IPS DF 4.7 (cell line): ENCODE results near the gene MSL3B.
A peak's percentile ranks its signal among the peaks of the same experiment; 100 is the strongest.

Experiments used
- DNase-seq: peaks from one replicate; pipeline ENCODE4 v3.0.0-alpha.2; 2013; ENCODE audit warnings: low spot score; ENCODE audit errors: extremely low read depth

Gene MSL3B

DNA sequence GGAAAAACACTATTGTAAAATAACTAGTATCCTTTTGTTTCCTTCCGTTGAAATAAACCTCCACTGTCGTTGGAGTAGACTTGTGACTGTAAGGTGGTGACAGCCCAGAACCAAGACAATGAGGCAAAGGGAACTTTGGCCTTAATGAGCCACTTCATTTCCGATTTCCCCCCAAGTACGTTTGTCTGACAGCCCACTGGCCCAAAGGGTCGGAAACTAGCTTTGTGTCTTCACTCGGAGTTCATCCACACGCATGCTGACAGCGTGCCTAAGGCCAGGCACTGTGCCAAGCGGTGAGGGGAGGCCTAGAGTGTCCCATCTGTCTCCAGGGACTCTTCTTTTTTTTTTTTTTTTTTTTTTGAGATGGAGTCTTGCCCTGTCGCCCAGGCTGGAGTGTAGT, 34.8 kb downstream of the MSL3B start:
- DNase-seq, result no peak

DNA sequence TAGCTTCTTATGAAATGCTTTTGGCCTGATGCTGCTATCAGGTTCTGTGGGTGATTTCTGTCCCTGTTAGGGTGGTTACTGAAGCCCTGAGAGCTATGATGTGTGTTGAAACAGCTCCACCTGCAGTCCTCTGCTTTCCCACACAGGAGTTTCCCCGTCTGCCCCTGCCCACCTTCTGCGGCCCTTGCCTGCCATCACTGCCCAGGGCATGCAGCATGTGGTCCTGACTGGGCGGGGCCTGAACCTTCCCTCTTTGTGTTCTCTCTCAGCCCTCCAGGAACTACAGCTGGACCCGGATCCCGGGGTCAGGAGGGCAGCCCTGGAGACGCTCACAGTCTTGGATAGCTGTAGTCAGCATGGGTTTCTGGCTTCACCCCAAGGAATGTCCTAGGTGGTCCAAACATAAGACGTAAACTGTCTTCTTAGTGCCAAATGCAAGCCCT, 35.3 kb downstream of the MSL3B start:
- DNase-seq, result peak; percentile 68

DNA sequence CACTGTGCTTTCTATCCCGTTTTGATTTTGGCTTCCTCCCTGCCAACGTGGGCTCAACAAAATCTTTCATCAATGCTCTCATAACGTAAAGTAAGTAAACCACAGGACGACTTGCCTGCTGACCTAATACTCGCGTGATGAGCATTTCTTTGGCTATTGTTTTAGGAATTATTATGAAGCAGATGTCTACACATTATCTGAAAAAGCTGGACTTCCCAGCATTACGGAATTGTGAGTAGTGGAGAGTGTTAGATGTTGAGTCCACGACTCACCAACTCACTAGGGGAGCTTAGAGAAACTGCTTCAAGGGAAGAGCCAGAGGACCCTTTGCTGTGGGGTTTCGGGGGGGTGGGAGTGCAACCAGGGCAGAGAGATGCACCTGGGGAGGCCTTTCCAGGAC, 35.8 kb downstream of the MSL3B start:
- no peak for DNase-seq

DNA sequence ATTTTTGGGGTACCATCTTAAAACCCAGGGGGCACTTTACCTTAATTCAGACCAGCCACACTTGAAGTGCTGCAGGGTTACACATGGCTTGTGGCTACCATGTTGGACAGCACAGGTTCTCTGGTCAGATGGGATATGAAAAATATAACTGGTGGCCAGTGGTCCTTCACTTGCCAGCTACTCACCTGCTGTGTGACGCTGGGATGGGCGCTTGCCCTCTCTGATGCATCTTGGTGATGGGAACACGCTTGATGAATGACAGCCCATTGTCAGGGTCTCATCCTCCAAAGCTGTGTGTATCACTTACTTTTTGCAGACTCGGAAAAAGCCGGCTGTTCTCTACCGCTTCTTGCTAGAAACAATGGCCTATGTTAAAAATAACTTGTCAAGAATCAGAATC, 36.3 kb downstream of the MSL3B start:
- no peak for DNase-seq

DNA sequence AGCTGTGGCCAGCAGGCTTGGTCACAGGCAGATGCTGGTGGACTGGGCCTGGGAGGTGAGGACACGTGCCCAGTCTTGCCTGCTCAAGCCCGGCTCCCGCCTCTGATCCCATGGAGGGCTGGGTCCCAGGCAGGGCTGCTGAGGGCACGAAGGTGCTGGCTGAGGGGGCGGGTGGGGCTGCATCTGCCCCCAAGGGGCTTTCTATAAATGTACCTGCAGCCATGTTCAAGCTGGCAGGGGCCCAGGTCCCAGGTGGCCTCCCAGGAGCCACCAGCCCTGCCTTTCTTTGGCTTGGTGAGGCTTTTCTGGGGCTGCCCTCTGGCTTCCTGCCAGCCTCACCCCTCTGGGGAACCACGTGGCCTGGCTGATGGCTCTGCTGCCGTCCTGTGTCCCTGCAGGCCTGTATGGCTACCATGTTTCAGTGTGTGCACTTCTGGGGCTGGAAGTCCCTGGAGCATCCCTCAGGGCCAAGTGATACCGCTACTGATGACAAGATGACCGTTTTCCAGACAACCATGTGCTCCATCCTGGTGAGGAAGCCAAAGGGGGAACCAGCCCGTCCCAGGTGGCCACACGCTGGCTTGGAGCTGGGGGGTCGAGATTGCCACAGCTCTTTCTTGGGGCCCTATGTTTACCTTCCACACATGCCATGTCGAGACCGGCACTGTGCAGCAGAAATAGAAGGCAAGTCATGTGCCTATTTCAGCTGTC, 37.0 kb downstream of the MSL3B start:
- no peak for DNase-seq

DNA sequence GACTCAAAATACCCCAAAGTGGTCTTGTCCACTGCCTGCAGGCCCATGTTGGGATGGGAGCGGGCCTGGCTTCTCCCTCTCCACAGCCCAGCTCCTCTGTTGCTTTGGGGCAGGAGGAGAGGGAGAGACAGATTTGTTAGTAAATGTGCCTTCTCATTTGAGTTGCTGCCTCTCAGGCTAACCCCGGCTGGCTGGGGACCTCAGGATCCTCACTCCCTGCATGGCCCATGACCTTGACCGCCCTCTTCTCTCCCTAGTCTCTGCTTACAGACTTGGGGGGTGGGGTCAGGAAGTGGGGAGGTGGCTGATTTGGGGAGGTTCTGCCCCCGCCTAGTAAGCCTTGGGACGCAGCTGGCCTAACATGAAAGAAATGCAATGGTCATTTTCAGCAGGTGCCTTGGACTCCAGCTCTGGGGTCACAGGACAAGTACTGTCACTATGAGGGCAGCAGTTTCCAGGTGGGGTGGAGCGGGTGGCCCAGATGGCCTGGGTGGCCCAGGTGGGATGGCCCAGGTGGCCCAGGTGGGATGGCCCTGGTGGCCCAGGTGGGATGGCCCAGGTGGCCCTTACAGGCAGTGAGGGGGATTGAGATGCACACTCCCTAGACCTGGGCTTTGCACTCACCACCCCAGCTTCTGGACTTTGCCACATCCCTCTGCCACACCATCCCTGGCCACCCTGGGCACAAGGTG, 37.9 kb downstream of the MSL3B start:
- no peak for DNase-seq

DNA sequence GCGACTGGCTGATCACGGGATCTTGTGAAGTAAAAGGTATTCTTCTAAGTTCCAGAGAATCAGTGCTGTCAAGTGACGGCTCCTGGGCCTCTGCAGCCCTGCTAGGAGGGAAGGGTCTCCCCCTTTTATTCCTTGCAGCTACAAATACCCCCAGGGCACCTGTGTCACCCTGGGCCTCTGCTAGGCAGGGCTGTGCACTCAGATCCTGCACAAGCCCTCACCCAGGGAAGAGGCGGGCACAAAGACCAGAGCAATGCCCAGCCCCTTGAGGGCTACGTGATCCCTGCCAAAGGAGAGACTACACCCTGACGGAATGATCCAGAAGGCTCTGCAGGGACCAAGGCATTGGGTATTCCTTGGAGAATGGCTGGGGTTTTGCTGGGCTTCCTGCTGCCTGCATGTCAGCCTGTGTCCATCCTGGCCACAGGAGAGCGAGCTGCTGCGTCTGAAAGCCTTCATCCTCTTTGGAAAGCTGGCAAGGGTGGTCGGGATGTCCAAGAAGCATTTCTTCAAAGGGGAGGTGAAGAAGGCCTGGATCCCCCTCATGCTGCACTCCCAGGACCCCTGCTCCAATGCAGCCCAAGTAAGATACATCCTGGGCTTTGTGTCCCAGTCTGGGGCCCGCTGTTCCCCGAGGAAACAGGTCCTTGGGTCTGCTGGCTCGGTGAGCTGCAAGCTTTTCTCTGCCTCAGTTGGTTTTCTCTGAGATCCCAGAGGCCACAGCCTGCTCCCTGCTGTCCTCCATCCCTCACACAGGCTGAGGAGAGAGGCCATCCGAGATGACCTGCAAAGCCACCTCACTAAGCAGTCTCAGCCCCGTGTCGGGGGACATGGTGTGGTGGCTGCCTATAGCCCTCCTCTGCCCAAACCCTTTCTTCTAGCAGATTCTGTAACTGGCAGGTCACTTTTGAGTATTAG, 38.7 kb downstream of the MSL3B start:
- DNase-seq, result no peak

DNA sequence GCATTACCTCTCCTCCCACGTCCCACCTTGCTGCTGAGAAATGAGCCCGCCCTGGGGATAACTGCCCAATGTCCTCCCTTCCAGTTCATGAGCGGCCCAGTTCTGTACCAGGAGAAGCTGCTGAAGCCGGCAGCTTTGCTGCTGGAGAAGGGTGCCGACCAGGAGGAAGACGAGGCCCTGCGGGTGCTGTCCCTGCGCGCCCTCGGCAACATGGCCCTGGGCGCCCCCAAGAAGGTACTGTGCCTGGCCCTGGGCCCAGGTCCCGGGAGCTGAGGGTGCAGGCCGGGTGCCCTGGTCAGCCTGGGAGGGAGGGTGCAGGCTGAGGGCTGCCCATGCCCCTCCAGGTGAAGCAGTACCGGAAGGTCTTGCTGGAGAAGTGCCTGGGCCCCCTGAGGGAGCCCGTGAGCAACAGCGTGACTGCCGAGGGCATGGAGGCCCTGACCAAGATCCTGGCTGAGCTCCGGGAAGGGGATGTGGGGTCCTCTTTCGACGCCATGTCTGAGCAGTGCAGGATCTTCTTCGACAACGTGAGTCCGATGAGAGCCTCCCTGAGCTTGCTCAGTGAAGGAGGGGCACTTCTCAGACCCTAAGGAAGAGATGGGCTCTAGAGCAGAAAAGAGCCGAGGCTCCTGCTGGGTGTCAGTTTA, 39.5 kb downstream of the MSL3B start:
- DNase-seq, result no peak

DNA sequence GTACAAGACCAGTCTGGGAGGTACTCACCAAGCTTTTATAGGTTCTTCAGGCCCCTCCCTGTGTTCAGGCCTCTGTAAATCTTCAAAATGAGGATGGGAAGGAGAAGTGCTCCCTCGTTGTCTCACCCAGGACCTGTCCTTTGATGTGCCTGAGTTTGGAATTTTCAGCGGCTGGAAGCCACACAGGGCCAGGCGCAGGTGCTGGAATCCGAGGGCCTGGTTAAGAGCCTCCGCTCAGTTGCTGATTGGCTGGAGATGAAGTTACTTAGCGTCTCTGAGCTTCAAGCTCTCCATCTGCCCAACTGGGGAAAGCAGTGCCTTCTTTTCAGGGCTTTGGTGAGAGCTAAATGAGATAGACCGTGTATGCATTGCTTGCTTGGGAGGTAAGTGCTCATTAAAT, 43.8 kb downstream of the MSL3B start:
- DNase-seq, result no peak

DNA sequence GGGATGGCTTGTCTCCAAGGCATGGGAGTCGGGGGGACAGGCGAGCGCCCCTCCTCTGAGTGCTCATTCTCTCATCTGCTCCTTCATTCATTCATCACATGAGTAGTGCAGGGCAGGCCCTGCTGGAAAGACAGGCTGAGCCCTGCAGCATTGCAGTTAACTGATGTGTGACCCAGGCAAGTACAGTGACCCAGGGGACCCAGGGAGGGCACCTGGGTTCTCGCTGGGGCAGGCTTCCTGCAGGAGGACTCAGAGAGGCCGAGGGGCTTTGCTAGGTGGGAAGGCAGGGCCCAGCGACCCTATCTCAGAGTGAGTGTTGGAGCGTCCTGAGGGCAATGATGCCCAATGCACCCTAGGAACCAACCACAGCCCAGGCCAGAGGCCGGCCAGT, 44.5 kb downstream of the MSL3B start:
- DNase-seq, result no peak

DNA sequence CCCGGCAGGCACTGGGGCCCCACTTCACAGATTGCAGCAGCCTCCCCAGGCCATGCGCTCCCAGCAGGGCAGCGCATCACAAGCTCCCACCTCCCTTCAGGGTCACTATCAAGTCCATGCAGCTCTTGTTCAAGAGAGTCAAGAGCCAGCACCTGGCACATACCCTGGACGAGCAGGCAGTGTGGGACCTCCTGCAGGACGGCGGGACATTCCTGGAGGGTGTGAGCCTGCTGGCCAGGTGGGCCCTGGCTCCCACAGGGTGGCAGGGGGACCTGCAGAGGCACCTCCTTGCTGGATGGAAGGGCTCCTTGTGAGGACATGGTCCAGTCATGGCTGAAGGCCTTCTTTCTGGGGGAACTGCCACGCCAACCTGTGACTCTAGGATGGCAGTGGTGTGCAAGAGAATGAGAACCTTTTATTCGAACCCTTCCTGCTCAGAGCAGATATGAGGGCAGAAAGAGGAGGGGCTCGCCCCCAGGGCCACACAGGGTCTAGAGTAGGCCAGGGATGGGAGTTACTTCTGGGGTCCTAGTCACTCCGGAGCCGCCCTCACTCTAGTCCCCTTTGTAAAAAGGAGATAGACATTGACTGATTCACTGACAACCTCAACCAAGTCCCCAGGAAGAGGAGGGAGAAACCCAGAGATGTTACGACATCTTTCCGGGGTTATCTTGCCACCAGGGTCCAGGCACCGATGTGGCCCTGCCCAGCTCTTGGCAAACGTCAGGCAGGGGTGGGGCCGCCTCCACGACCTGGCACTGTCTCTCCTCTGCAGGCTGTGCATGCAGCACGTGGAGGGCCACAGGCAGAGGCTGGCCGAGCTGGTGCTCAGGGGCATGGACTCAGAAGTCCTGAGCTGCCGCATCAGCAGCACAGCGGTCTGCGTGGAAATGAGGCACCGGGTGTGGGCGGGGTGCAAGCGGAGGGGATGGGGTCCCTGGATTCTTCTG, 45.1 kb downstream of the MSL3B start:
- no peak for DNase-seq

DNA sequence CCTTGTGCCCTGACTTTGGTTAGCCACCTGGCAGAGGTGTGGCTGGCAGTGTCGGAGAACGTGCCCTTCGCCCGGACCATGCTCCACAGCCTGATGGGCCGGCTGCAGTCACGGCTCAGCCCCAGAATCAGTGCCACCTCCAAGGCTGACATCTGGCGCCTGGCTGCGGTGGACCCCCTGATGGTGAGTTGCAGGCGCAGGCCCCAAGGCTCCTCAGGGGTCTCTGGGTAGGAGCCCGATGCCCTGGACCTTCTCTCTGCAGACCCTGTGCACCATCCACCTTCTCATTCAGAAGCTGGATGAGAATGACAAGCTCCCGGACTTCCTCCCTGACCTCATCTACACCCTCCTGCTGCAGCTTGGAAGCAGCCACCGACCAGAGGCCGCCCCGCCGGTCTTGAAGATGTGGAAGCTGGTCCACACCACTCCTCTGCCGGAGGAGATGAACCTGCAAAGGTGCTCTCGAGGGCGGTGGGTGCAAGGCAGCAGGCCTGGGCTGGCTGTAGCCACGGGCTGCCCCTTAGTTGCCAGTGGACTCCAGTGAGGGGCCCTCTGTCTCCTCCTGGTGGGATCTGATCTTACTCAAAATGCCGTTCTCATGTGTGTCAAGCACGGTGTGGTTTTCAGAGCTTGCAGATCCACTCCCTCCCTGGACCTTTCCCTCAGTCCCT, 46.0 kb downstream of the MSL3B start:
- no peak for DNase-seq

DNA sequence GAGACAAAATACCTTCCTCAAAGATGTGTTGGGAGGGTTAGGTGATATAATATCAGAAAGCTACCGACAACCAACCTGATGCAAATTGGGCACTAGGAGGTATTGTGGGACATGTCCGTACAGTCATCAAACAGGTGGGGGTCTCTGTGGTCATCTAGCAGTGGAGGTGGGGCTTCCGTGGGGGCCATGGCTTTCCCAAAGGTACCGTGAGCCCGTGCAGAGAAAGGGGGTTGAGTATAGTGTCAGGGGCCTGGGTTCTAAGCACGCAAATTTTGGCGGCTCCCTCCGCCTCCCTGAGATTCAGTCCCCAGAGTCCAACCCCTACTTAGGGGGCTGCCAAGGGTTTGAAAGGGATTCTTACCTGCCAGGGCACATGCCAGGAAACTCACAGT, 46.5 kb downstream of the MSL3B start:
- DNase-seq, result no peak

DNA sequence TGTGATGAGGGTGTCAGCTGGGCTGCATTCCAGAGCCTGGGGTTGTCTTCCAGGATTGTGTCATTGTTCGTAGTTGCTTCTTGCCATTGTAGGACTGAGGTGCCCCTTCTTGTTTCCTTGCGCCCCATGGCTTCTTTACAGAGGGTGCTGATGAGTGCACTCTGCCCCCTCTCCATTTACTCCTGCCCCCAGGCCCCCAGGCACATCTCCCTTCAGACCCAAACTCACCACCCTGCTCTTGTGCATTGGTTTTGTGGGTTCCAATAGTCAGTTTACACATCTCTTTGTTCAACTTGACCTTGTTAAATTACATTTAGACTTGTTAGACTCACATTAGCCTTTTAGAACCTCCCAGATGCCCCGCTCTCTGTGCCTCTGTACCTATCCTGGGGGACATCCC, 47.0 kb downstream of the MSL3B start:
- no peak for DNase-seq

DNA sequence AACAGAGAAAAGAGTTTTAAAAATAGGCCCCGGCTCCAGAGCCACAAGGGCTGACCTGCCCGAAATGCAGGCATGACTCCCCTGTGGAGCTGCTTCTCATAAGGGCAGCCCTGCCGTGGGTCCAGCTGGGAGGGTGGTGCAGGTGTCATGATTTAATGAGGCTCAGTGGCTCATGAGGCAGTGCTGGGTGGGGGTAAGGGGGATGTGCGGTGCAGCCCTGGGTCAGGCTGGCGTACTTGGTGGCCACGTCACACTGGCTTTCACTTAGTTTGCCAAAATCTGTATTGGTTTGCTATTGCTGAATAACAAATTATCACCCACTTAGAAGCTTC, 47.4 kb downstream of the MSL3B start:
- no peak for DNase-seq

DNA sequence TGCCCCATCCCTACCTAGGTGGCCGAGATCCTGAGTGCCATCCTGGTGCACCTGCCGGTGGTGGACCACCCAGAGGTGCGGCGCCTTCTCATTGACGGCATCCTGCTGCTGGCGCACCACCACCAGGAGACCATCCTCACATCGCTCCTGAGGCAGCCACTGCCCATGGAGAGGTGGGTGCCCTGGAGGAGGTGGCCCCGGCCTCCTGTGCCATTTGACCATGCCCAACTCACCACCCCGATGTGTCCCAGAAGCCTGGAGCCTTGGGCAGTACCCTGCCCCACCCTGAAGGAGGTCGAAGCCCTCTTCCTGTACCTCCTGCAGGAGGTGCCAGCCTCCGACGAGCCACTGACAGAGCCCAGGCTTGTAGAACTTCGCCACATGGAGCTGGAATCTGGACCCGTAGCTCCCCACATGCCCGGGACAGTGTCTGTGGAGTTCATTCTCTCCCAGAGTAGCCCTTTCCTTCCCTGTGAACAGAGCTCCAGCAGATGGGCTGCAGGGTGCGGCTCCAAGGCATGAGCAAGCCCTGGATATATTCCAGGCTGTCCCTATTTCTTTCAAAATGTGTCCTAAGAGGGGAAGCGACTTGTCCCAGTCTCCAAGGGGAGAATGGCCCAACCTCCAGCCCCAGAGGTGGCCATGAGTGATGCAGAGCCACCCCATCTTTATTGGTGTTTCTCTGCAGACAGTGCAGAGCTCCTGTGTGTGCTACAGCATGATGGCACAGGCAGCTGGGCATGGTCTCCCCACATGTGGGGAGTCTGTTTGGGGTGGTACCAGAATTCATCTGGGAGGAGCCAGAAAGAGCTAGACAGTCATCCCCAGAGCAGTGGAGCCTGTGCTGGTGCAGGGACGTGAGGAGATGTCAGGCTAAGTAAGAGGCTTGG, 48.1 kb downstream of the MSL3B start:
- DNase-seq, result no peak

DNA sequence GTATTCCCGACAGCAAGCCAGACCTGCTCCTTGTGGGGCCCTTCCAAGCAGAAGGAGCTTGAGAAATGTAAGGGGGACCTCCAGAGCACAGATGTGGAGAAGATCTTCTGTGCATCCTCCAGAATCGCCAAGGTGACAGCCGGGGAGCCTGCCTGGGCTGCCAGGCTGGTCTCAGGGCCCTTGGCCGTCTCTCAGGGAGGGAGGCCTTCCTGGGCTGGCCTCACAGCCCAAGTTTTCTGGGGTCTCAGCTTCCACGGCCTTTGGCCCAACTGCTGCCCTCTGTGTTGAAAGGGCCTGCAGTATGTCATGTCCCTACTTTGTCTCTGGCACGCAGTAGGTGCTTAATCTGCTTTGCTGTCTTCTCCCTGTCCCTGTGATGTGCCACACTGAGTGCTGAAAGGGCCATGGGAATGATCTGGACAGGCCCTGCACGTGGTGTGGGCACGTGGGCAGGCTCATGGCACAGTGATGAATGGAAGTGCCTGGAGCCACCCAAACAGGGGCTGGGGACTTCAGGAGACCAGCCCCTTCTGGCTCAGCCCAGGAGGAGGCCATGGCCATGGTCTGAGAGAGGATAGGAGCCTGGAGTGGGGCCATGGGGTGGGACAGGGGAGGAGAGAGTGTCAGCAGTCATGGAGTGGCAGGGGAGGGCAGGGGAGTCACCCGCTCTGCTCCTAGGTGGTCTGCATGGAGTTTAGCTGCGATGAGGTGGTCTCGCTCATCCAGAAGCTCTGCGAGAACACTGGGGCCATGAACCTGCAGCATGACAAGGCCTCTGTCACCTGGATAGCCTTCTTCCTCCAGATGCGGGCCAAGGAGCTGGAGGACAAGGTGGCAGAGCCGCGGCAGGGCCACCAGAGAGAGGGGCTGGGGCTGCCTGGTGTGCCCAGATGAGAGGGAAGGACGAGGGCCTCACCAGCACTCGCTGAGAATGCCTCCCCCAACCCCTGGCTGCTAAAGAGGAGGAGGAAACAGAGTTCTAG, 49.3 kb downstream of the MSL3B start:
- DNase-seq, result no peak
